Measurements from ENCODE around the gene ENHO. TPM values are rescaled to one million over a fixed set of nuclear protein-coding genes. Genes with fewer than 3 reads are reported as not detected.

Gene ENHO
- total RNA-seq: under 1 TPM; 0.26 to 0.36 TPM

DNA sequence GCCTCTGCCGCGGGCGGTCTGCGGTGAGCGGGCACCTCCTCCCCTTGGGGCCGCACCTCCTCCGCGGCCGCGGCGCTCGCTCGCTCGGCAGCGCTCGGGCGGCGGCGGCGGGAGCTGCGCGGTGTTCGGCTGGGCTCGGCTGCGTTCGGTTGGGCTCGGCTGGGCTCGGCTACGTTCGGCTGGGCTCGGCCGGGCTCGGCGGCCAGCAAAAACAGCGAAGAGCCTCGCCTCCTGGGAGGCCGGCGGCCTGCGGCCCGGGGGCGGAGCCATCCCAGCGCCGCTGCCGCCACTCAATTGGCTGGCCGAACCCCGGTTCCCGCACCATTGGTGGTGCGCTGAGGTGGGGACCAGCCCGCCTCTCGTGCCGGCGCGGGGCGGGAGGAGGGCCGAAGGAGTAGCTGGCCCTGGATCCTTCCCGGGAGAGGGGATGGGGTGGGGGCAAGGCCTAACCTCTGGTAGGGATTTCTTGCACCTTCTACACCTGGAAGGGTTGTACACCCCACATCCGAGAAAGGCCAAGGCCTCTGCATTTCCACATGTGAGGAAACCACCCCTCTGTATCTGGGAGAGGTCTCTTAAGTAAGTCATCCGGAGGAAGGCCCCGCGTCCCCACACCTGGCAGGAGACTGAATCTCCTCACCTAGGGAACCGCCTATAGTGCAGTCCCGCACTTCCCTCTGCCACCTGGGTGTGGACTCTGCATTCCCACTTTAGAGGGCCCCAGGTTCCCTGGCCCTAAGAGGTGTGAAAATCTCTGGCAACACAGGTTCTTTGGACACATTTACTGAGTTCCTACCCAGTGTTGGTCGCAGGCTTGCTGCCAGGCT is at the start of gene ENHO:
TSS of gene ENHO (minus strand) at position 20 of the 827 bp plus-strand sequence. CDS start 1,295 bp downstream, outside the sequence.
- peak; percentile 94 for DNase-seq
- CTCF ChIA-PET: interaction anchor here (0.7 to 2.2 kb wide), 6 partner anchors 23 to 144 kb away, joined by 3 to 13 read pairs (median 4); partner anchors contain the start of gene RPP25L
- intact Hi-C loops (cut with micrococcal nuclease): loop anchor here (1.0 to 2.0 kb wide), 2 partner anchors 65 to 144 kb away; partner anchors contain the start of genes DNAI1 and FAM219A
- H3K27ac Mint-ChIP-seq: no peak within 1 kb of the TSS
- no peaks in the 10 kb centered on the region for H3K9me3 Mint-ChIP-seq
- peaks cover 5% of the 10 kb centered on the region for H3K27me3 Mint-ChIP-seq
- peaks cover 16% of the 10 kb centered on the region for H3K4me1 Mint-ChIP-seq (ENCODE audit: low read depth)
- no peaks in the 10 kb centered on the region for H3K36me3 Mint-ChIP-seq
- H3K4me3 Mint-ChIP-seq: peak within 1 kb of the TSS; percentile 48
- POLR2A ChIA-PET: interaction anchor here (0.6 kb wide), 1 partner anchor 67 kb away, joined by 3 read pairs; no protein-coding TSS in a partner anchor

DNA sequence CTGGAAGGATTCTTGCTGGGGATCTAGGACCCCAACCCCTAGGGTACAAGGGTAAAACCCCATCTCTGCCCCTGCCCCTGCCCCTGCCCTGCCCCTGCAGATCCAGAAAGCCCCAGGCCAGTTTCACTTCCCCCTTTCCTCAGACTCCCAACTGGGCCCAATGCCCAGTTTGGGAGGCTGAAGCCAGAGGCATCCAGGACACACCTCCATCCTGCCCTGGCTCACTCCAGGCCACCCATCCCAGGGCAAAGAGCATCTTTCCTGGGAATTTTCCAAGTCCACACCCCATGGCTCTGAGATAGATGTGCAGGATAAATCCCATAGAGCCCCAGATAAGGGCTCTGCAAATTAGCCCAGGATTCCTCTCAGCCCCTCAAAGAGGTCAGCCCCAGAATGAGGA is 49.3 kb upstream of the ENHO start:
- H3K27ac Mint-ChIP-seq: no peak overlapping the region
- peaks cover 1% of the 10 kb centered on the region for H3K4me1 Mint-ChIP-seq (ENCODE audit: low read depth)
- intact Hi-C loops (cut with micrococcal nuclease): no loop called here
- CTCF ChIA-PET: no interaction called here
- no peaks in the 10 kb centered on the region for H3K36me3 Mint-ChIP-seq
- peaks cover 24% of the 10 kb centered on the region for H3K27me3 Mint-ChIP-seq
- no peak for DNase-seq
- H3K9me3 Mint-ChIP-seq: no peaks in the 10 kb centered on the region
- H3K4me3 Mint-ChIP-seq: no peak overlapping the region
- POLR2A ChIA-PET: no interaction called here

DNA sequence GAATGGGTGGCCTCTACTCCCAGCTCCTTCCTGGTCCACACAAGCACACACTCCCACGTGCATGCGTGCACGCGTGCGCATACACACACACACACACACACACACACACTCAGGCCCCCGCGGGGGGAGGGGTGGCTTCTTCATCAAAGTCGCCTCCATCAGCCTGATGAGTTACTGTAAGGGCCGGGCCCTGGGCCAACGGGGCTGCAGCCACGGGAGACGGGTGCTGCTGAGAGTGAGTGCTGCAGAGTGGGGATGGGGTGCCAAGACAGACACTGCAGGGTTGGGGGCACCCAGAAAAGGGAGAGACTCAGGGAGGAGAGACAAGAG is 48.7 kb upstream of the ENHO start:
- H3K9me3 Mint-ChIP-seq: no peaks in the 10 kb centered on the region
- no peaks in the 10 kb centered on the region for H3K36me3 Mint-ChIP-seq
- no peak overlapping the region for H3K4me3 Mint-ChIP-seq
- CTCF ChIA-PET: interaction anchor here (0.7 to 1.3 kb wide), 2 partner anchors 9 to 20 kb away, joined by 3 to 5 read pairs; no protein-coding TSS in a partner anchor
- no peak for DNase-seq
- H3K27ac Mint-ChIP-seq: no peak overlapping the region
- no peaks in the 10 kb centered on the region for H3K4me1 Mint-ChIP-seq (ENCODE audit: low read depth)
- H3K27me3 Mint-ChIP-seq: peaks cover 25% of the 10 kb centered on the region
- intact Hi-C loops (cut with micrococcal nuclease): no loop called here
- POLR2A ChIA-PET: no interaction called here

DNA sequence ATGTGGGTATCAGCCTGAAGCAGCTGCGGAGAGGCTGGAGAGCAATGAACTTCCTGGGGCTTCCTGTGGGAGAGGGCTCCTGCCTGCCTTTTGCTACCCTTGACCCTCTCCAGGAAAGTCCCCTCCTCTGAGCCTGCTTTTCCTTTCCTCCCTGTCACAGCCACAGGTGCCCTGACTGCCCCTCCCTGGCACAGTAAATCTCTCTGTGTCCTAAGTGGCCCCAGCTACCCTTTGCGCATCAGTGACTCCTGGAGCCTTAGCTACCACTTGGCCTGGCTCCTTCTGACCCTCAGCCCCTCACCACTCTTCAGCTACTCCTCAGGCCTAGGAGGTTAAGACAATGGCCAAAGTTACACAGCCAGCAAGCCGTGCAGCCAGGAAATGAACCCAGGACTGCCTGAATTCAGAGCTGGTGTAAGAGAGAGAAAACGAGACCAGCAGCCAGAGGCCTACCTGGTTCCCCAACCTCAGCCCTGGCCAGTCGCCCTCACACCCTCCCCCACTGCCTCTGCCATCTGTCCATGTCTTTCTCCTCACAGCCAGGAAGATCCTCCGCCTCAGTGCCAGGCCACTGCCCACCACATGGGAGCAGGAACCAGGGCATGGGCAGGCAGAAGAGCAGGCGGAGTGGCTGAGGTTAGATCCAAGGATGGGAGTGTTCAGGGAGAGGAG is 48.2 kb upstream of the ENHO start:
- H3K27ac Mint-ChIP-seq: no peak overlapping the region

DNA sequence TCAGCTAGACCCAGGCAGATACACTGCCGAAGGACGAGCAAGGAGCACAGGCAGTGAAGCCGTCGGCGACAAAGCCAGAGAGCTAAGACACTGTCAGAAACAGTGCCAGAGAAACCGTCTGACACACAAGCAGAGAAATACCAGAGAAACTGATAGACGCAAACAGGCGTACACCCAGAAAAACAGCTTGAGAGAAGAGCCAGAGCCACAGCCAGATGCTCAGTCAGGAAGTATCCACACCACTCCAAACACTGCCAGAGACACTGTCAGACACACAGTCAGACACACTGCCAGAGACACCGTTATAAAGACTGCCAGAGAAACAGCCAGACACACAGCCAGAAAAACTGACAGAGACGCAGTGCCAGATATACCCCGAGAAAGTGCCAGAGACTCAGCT is 47.6 kb upstream of the ENHO start:
- H3K4me1 Mint-ChIP-seq (ENCODE audit: low read depth): no peaks in the 10 kb centered on the region
- no peak for DNase-seq
- peaks cover 18% of the 10 kb centered on the region for H3K27me3 Mint-ChIP-seq
- H3K9me3 Mint-ChIP-seq: no peaks in the 10 kb centered on the region
- POLR2A ChIA-PET: no interaction called here
- H3K4me3 Mint-ChIP-seq: no peak overlapping the region
- H3K27ac Mint-ChIP-seq: no peak overlapping the region
- intact Hi-C loops (cut with micrococcal nuclease): no loop called here
- CTCF ChIA-PET: interaction anchor here (0.6 to 1.5 kb wide), 4 partner anchors 9 to 43 kb away, joined by 3 to 5 read pairs (median 3); no protein-coding TSS in a partner anchor
- no peaks in the 10 kb centered on the region for H3K36me3 Mint-ChIP-seq

More for the DNA sequence above, 48.2 kb upstream of the ENHO start:
- DNase-seq: no peak
- POLR2A ChIA-PET: no interaction called here
- Mint-ChIP-seq H3K4me3 (no peak overlapping the region), H3K36me3 (no peaks in the 10 kb centered on the region), H3K4me1 (ENCODE audit: low read depth) (no peaks in the 10 kb centered on the region), H3K27me3 (peaks cover 21% of the 10 kb centered on the region), H3K9me3 (no peaks in the 10 kb centered on the region)
- CTCF ChIA-PET: interaction anchor here (0.6 to 1.5 kb wide), 5 partner anchors 9 to 42 kb away, joined by 3 to 5 read pairs (median 3); no protein-coding TSS in a partner anchor
- intact Hi-C loops (cut with micrococcal nuclease): no loop called here

DNA sequence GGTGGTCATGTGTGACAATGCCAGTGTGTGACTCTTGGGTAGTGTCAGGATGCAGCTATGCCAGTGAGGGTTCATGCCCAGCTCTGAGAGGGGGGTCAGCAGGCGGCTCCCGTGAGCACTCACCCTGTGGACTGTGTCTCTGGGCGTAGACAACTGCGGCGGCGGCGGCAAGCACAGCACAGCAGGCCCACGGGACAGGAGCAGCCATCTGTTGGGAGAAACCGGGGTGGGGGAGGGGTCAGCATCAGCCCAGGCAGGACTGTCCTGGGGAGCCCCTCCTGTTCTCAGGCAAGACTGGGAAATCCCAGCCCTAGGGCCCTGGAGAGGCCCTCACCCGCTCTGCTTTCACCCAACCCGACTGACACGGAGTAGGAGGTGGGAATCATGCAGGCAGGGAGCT is 46.0 kb upstream of the ENHO start:
- Mint-ChIP-seq H3K9me3 (no peaks in the 10 kb centered on the region), H3K4me1 (ENCODE audit: low read depth) (no peaks in the 10 kb centered on the region), H3K27ac (no peak overlapping the region), H3K27me3 (peaks cover 18% of the 10 kb centered on the region), H3K36me3 (no peaks in the 10 kb centered on the region), H3K4me3 (no peak overlapping the region)
- ChIA-PET CTCF (no interaction called here), POLR2A (no interaction called here)
- intact Hi-C loops (cut with micrococcal nuclease): no loop called here
- no peak for DNase-seq

DNA sequence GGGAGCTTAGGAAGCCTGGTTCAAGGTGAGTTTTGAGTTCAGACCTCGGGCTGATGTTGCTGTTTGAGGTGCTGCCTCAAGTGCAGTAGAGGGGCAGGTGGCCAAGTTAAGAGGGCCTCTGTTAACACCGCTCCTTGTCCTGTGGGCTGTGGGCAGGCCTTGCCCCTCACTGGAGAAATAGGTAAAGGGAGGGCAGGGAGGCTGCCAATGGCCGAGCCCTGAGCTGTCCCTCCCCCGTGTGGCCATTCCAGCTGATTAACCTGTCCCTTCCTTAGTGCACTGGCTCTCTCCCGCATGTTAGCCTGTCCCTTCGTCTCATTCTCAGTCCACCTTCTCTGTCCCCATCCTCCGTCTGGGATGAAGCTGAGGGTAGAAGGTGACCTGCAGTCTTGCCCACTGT is 45.3 kb upstream of the ENHO start:
- Mint-ChIP-seq H3K27ac (no peak overlapping the region), H3K9me3 (no peaks in the 10 kb centered on the region), H3K36me3 (no peaks in the 10 kb centered on the region), H3K27me3 (peaks cover 15% of the 10 kb centered on the region), H3K4me3 (no peak overlapping the region), H3K4me1 (ENCODE audit: low read depth) (no peaks in the 10 kb centered on the region)
- POLR2A ChIA-PET: no interaction called here
- intact Hi-C loops (cut with micrococcal nuclease): no loop called here
- DNase-seq: no peak
- CTCF ChIA-PET: no interaction called here

DNA sequence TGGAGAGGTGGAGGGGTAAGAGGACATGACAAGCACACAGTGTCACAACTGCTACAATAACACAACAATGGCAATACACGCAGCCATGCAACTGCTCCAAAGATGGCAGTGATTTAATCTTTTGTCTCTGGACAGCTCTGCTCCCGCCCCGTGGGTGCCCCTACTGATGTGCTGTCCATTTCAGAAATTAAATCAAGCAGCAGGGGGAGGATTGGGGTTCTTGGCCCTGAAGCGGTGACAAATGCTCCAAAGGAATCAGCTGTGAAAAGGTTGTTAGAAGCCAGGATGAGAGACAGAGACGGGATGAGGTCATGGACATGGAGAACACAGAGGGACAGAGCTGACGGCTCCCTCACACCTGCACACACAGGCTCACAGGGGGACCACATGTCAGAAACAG is 44.2 kb upstream of the ENHO start:
- intact Hi-C loops (cut with micrococcal nuclease): no loop called here
- ChIA-PET CTCF (interaction anchor here (1.2 kb wide), 1 partner anchor 36 kb away, joined by 3 read pairs; no protein-coding TSS in a partner anchor), POLR2A (no interaction called here)
- Mint-ChIP-seq H3K4me1 (ENCODE audit: low read depth) (no peaks in the 10 kb centered on the region), H3K27ac (no peak overlapping the region), H3K9me3 (no peaks in the 10 kb centered on the region), H3K27me3 (peaks cover 15% of the 10 kb centered on the region), H3K4me3 (no peak overlapping the region), H3K36me3 (no peaks in the 10 kb centered on the region)
- no peak for DNase-seq

DNA sequence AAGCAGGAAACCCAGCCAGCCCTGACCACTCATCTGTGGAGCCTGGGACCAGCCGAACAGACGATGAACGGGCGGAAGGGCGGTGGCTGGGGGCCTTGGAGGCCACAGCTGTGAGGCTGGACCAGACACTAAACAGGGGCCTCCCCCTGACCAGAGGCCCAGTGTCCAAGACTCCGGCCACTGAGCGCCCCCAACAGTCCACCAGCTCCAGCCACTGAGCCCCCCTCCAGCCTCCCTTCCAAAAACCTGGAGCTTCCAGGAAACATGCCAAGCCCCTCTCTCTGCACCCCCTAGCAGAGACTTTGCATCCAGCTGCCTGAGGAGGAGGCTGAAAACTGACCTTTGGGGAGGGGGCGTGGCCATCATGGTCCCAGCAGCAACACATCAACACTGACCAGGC is 43.5 kb upstream of the ENHO start:
- H3K27me3 Mint-ChIP-seq: peaks cover 15% of the 10 kb centered on the region
- H3K4me3 Mint-ChIP-seq: no peak overlapping the region
- H3K9me3 Mint-ChIP-seq: no peaks in the 10 kb centered on the region
- POLR2A ChIA-PET: no interaction called here
- H3K27ac Mint-ChIP-seq: no peak overlapping the region
- CTCF ChIA-PET: interaction anchor here (1.2 kb wide), 1 partner anchor 37 kb away, joined by 3 read pairs; no protein-coding TSS in a partner anchor
- intact Hi-C loops (cut with micrococcal nuclease): no loop called here
- no peaks in the 10 kb centered on the region for H3K36me3 Mint-ChIP-seq
- DNase-seq: no peak
- H3K4me1 Mint-ChIP-seq (ENCODE audit: low read depth): no peaks in the 10 kb centered on the region

DNA sequence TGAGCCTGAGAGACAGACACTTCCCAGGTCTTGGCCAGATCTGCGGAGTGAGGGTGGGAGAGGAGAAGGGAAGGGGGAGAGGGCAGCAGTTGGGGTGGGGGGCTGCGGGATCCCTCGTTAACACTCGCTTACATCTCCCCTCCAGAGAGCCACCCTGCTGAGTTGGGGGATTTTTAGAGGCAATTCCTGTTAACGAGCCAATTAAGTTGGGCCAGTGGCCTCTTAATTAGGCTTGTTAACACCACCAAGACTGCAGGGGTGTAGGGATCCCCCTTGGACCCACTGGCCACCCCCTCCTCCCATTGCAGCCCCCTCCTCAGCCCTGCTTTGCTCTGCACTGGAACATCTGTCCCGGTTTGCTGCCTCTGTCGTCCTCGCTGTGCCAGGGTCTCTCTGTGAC is 43.1 kb upstream of the ENHO start:
- peaks cover 15% of the 10 kb centered on the region for H3K27me3 Mint-ChIP-seq
- H3K4me3 Mint-ChIP-seq: no peak overlapping the region
- intact Hi-C loops (cut with micrococcal nuclease): no loop called here
- CTCF ChIA-PET: interaction anchor here (1.2 kb wide), 1 partner anchor 37 kb away, joined by 3 read pairs; no protein-coding TSS in a partner anchor
- no peaks in the 10 kb centered on the region for H3K36me3 Mint-ChIP-seq
- POLR2A ChIA-PET: no interaction called here
- no peaks in the 10 kb centered on the region for H3K4me1 Mint-ChIP-seq (ENCODE audit: low read depth)
- no peaks in the 10 kb centered on the region for H3K9me3 Mint-ChIP-seq
- no peak overlapping the region for H3K27ac Mint-ChIP-seq
- no peak for DNase-seq

DNA sequence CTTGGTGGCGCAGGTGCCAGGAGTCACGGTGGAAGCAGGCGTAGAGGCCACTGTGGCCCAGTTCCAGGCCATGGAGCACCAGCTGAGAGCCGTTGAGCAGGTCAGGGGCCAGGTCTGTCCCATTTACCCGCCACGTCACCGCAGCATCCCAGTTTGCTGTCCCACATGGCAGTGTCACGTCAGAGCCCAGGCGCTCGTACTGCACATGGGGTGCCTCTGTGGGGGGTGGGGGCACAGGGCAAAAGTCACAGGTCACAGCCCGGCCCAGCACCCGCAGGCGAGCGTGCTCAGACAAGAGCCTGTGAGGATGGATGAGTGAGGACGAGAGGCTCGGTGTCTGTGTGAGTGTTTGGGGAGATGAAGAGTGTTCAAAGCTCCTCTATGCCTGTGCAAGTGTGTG is 41.8 kb upstream of the ENHO start:
- H3K36me3 Mint-ChIP-seq: no peaks in the 10 kb centered on the region
- DNase-seq: no peak
- no peaks in the 10 kb centered on the region for H3K9me3 Mint-ChIP-seq
- ChIA-PET CTCF (no interaction called here), POLR2A (no interaction called here)
- H3K4me3 Mint-ChIP-seq: no peak overlapping the region
- intact Hi-C loops (cut with micrococcal nuclease): no loop called here
- H3K27ac Mint-ChIP-seq: no peak overlapping the region
- no peaks in the 10 kb centered on the region for H3K4me1 Mint-ChIP-seq (ENCODE audit: low read depth)
- peaks cover 21% of the 10 kb centered on the region for H3K27me3 Mint-ChIP-seq

DNA sequence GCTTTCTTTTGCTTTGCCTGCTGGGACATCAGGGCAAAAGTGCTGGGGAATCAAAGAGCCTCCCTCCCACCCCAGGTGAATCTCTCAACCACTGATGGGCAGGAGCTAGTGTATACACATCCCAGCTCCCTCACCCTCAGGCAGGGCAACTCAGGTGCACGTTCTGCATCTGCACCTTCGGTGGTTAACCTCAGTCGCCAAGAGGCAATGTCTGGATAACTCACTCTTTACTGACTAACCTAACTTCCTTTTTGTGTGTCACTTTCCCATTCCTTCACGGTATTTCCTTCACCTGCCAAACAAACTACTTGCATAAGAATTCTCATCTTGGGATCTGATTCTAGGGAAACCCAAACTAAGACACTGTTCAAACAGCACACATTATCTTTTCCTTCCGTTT is 40.5 kb upstream of the ENHO start:
- ChIA-PET CTCF (interaction anchor here (1.0 to 2.7 kb wide), 6 partner anchors 20 to 126 kb away, joined by 3 to 36 read pairs (median 6); no protein-coding TSS in a partner anchor), POLR2A (no interaction called here)
- H3K36me3 Mint-ChIP-seq: no peaks in the 10 kb centered on the region
- H3K27me3 Mint-ChIP-seq: peaks cover 27% of the 10 kb centered on the region
- no peak overlapping the region for H3K27ac Mint-ChIP-seq
- no peak overlapping the region for H3K4me3 Mint-ChIP-seq
- no peak for DNase-seq
- H3K4me1 Mint-ChIP-seq (ENCODE audit: low read depth): no peaks in the 10 kb centered on the region
- H3K9me3 Mint-ChIP-seq: no peaks in the 10 kb centered on the region
- intact Hi-C loops (cut with micrococcal nuclease): no loop called here
